ENCODE measurements around the gene LPCAT2.
A peak's percentile ranks its signal among the peaks of the same experiment; 100 is the strongest.

Gene LPCAT2

GRCh38 chr16:55540221-55540620 lies 31.3 kb downstream of the LPCAT2 start:
- TF ChIP-seq CTCF (IDR thresholded peaks at IDR 0.05) = no peak
- Histone ChIP-seq H3K4me1 (ENCODE audit: control insufficient read depth in 1 of 2, insufficient read depth in 1 of 2, low read depth in 1 of 2, low read length in 1 of 2) (peaks cover 28 to 32% of the 10 kb centered on the region in 2 experiments), H3K27ac (peak overlapping the region; percentile 84), H3K36me3 (peaks cover 44% of the 10 kb centered on the region), H3K4me3 (ENCODE audit: low read depth in 1 of 2, low read length in 1 of 2) (peak overlapping the region in 1 of 2 experiments; percentile 31), H3K27me3 (no peaks in the 10 kb centered on the region), H3K9me3 (no peaks in the 10 kb centered on the region)

GRCh38 chr16:55542459-55543082 lies 33.7 kb downstream of the LPCAT2 start:
- peaks cover 26 to 30% of the 10 kb centered on the region in 2 experiments for H3K4me1 ChIP-seq (ENCODE audit: control insufficient read depth in 1 of 2, insufficient read depth in 1 of 2, low read depth in 1 of 2, low read length in 1 of 2)
- no peak overlapping the region for H3K4me3 ChIP-seq (ENCODE audit: low read depth in 1 of 2, low read length in 1 of 2)
- peaks cover 61% of the 10 kb centered on the region for H3K36me3 ChIP-seq
- peak overlapping the region; percentile 36 for H3K27ac ChIP-seq
- H3K9me3 ChIP-seq = no peaks in the 10 kb centered on the region
- TF ChIP-seq CTCF (IDR thresholded peaks at IDR 0.05) = no peak
- H3K27me3 ChIP-seq = no peaks in the 10 kb centered on the region

GRCh38 chr16:55543472-55543871 lies 34.6 kb downstream of the LPCAT2 start:
- H3K27ac ChIP-seq = no peak overlapping the region
- peaks cover 17 to 21% of the 10 kb centered on the region in 2 experiments for H3K4me1 ChIP-seq (ENCODE audit: control insufficient read depth in 1 of 2, insufficient read depth in 1 of 2, low read depth in 1 of 2, low read length in 1 of 2)
- H3K4me3 ChIP-seq (ENCODE audit: low read depth in 1 of 2, low read length in 1 of 2) = no peak overlapping the region
- TF ChIP-seq CTCF (IDR thresholded peaks at IDR 0.05) = no peak
- H3K9me3 ChIP-seq = no peaks in the 10 kb centered on the region
- no peaks in the 10 kb centered on the region for H3K27me3 ChIP-seq
- H3K36me3 ChIP-seq = peaks cover 66% of the 10 kb centered on the region

- H3K27me3 ChIP-seq = no peaks in the 10 kb centered on the region
- H3K36me3 ChIP-seq = peaks cover 93% of the 10 kb centered on the region
- H3K27ac ChIP-seq = no peak overlapping the region
- peaks cover 0 to 7% of the 10 kb centered on the region in 2 experiments for H3K4me1 ChIP-seq (ENCODE audit: control insufficient read depth in 1 of 2, insufficient read depth in 1 of 2, low read depth in 1 of 2, low read length in 1 of 2)
- no peaks in the 10 kb centered on the region for H3K9me3 ChIP-seq
- H3K4me3 ChIP-seq (ENCODE audit: low read depth in 1 of 2, low read length in 1 of 2) = no peak overlapping the region
- TF ChIP-seq CTCF (IDR thresholded peaks at IDR 0.05) = no peak
Observed at GRCh38 chr16:55552621-55553020, 43.7 kb downstream of the LPCAT2 start.

GRCh38 chr16:55555436-55555835 lies 46.6 kb downstream of the LPCAT2 start:
- no peak overlapping the region for H3K27ac ChIP-seq
- no peaks in the 10 kb centered on the region for H3K27me3 ChIP-seq
- H3K4me3 ChIP-seq (ENCODE audit: low read depth in 1 of 2, low read length in 1 of 2) = no peak overlapping the region
- TF ChIP-seq CTCF (IDR thresholded peaks at IDR 0.05) = no peak
- no peaks in the 10 kb centered on the region for H3K9me3 ChIP-seq
- peaks cover 0 to 7% of the 10 kb centered on the region in 2 experiments for H3K4me1 ChIP-seq (ENCODE audit: control insufficient read depth in 1 of 2, insufficient read depth in 1 of 2, low read depth in 1 of 2, low read length in 1 of 2)
- H3K36me3 ChIP-seq = peaks cover 85% of the 10 kb centered on the region

Measured in neutrophil (primary cell).